Measurements from ENCODE around the gene MGAT2. TPM values are rescaled to one million over a fixed set of nuclear protein-coding genes. Genes with fewer than 3 reads are reported as not detected.

MGAT2 gene
- 11.3 TPM for total RNA-seq

- Histone ChIP-seq H3K9me3 (no peaks in the 10 kb centered on the region), H3K27ac (peak within 1 kb of the TSS; percentile 94), H3K36me3 (peaks cover 0 to 20% of the 10 kb centered on the region in 2 donors), H3K4me1 (peaks cover 47% of the 10 kb centered on the region), H3K4me3 (peak within 1 kb of the TSS; percentile 64 to 97), H3K27me3 (no peaks in the 10 kb centered on the region)
- DNase-seq (ENCODE audit: extremely low spot score in 2 of 2), result peak in 1 of 2 donors; percentile 99
- intact Hi-C loops (cut with DNase I), result no loop called here
- TF ChIP-seq POLR2A (IDR thresholded peaks at IDR 0.05) (peak; percentile 48 to 85), POLR2AphosphoS5 (IDR thresholded peaks at IDR 0.05; ENCODE audit: insufficient read depth in 1 of 2, low read depth in 1 of 2) (peak; percentile 91 to 100), CTCF (IDR thresholded peaks at IDR 0.05) (peak in 1 of 3 experiments; percentile 34)
Measured at GRCh38 chr14:49620182-49621113, at the start of gene MGAT2, which contains the start of gene RPL36AL. TSS of gene MGAT2 (plus strand) at chr14:49620799. CDS start at chr14:49621269, 470 bp downstream. TSS of gene RPL36AL (minus strand) at chr14:49620626. CDS start at chr14:49619104, 1,522 bp downstream.

- Histone ChIP-seq H3K9me3 (no peaks in the 10 kb centered on the region), H3K4me1 (no peaks in the 10 kb centered on the region), H3K27me3 (no peaks in the 10 kb centered on the region), H3K27ac (no peak overlapping the region), H3K36me3 (peaks cover 0 to 18% of the 10 kb centered on the region in 2 donors), H3K4me3 (no peak overlapping the region)
- DNase-seq (ENCODE audit: extremely low spot score in 2 of 2), result no peak
- TF ChIP-seq POLR2AphosphoS5 (IDR thresholded peaks at IDR 0.05; ENCODE audit: insufficient read depth in 1 of 2, low read depth in 1 of 2), result no peak
- TF ChIP-seq CTCF (IDR thresholded peaks at IDR 0.05), result no peak
- no peak for TF ChIP-seq POLR2A (IDR thresholded peaks at IDR 0.05)
- intact Hi-C loops (cut with DNase I), result no loop called here
Measured at GRCh38 chr14:49574038-49574437, 46.6 kb upstream of the MGAT2 start.

GRCh38 chr14:49578141-49578540, 42.5 kb upstream of the MGAT2 start:
- intact Hi-C loops (cut with DNase I), result no loop called here
- TF ChIP-seq POLR2AphosphoS5 (IDR thresholded peaks at IDR 0.05; ENCODE audit: insufficient read depth in 1 of 2, low read depth in 1 of 2) (no peak), POLR2A (IDR thresholded peaks at IDR 0.05) (no peak)
- Histone ChIP-seq H3K27ac (no peak overlapping the region), H3K4me3 (no peak overlapping the region), H3K36me3 (peaks cover 0 to 25% of the 10 kb centered on the region in 2 donors), H3K4me1 (peaks cover 16% of the 10 kb centered on the region), H3K9me3 (no peaks in the 10 kb centered on the region), H3K27me3 (no peaks in the 10 kb centered on the region)
- DNase-seq (ENCODE audit: extremely low spot score in 2 of 2), result no peak

- intact Hi-C loops (cut with DNase I), result no loop called here
- Histone ChIP-seq H3K27me3 (no peaks in the 10 kb centered on the region), H3K4me3 (no peak overlapping the region), H3K9me3 (no peaks in the 10 kb centered on the region), H3K4me1 (peaks cover 30% of the 10 kb centered on the region), H3K36me3 (peaks cover 0 to 41% of the 10 kb centered on the region in 2 donors), H3K27ac (no peak overlapping the region)
- no peak for DNase-seq (ENCODE audit: extremely low spot score in 2 of 2)
- no peak for TF ChIP-seq POLR2A (IDR thresholded peaks at IDR 0.05)
- TF ChIP-seq POLR2AphosphoS5 (IDR thresholded peaks at IDR 0.05; ENCODE audit: insufficient read depth in 1 of 2, low read depth in 1 of 2), result no peak
- TF ChIP-seq CTCF (IDR thresholded peaks at IDR 0.05), result no peak
Measured at GRCh38 chr14:49579841-49580240, 40.8 kb upstream of the MGAT2 start.

- no peaks in the 10 kb centered on the region for H3K9me3 ChIP-seq
- intact Hi-C loops (cut with DNase I), result no loop called here
- H3K27me3 ChIP-seq, result no peaks in the 10 kb centered on the region
- no peak for DNase-seq (ENCODE audit: extremely low spot score in 2 of 2)
- H3K4me3 ChIP-seq, result no peak overlapping the region
- peaks cover 36% of the 10 kb centered on the region for H3K4me1 ChIP-seq
- TF ChIP-seq CTCF (IDR thresholded peaks at IDR 0.05), result no peak
- no peak for TF ChIP-seq POLR2A (IDR thresholded peaks at IDR 0.05)
- TF ChIP-seq POLR2AphosphoS5 (IDR thresholded peaks at IDR 0.05; ENCODE audit: insufficient read depth in 1 of 2, low read depth in 1 of 2), result no peak
- peaks cover 0 to 35% of the 10 kb centered on the region in 2 donors for H3K36me3 ChIP-seq
- H3K27ac ChIP-seq, result no peak overlapping the region
Measured at GRCh38 chr14:49581209-49582112, 39.1 kb upstream of the MGAT2 start.
